Tibial nerve (tissue), 4 donors: ENCODE measurements around the gene ADGRG6. TPM values are rescaled to one million over a fixed set of nuclear protein-coding genes. Genes with fewer than 3 reads are reported as not detected.

Experiments used
- DNase-seq, 2 donors: peaks; one replicate each; pipeline ENCODE4 v3.0.0-alpha.2; 2019; ENCODE audit warnings: low spot score in 2 of 2
- H3K27ac ChIP-seq, 4 donors: fragments of 200-600 bp; sonication (generic) in 3 of 4; one replicate each; pipeline ENCODE4 v1.5.1; 2017 to 2019; ENCODE audit warnings: mild to moderate bottlenecking in 1 of 4
- H3K27me3 ChIP-seq, 2 donors: fragments of 200-600 bp; sonication (generic) in 1 of 2; one replicate each; pipeline versions ENCODE4 v1.5.1 to v1.6.0; 2017 to 2019
- H3K36me3 ChIP-seq, 3 donors: fragments of 200-600 bp; sonication (generic); one replicate each; pipeline ENCODE4 v1.5.1; 2018 to 2019
- H3K4me1 ChIP-seq, 4 donors: fragments of 200-600 bp; sonication (generic) in 3 of 4; one replicate each; pipeline ENCODE4 v1.5.1; 2017 to 2019
- H3K4me3 ChIP-seq, 4 donors: fragments of 200-600 bp; sonication (generic) in 3 of 4; one replicate each; pipeline ENCODE4 v1.5.1; 2017 to 2019; ENCODE audit warnings: mild to moderate bottlenecking in 1 of 4, moderate library complexity in 1 of 4
- H3K9me3 ChIP-seq, 4 donors: fragments of 200-600 bp; sonication (generic) in 3 of 4; one replicate each; pipeline ENCODE4 v1.5.1; 2017 to 2019
- CTCF ChIP-seq, 5 experiments: fragments of 200-600 bp in 3 of 5; fragments of 450-650 bp in 2 of 5; sonication (generic) in 3 of 5; IDR thresholded peaks; one replicate each; pipeline ENCODE4 v1.5.1; 2016 to 2019; ENCODE audit warnings: antibody characterized with exemption in 5 of 5, mild to moderate bottlenecking in 3 of 5, moderate library complexity in 2 of 5
- EP300 ChIP-seq, 2 donors: sonication (generic); formaldehyde crosslinking; IDR thresholded peaks; one replicate each; pipeline ENCODE4 v1.6.1; 2017; ENCODE audit warnings: antibody characterized with exemption in 2 of 2, mild to moderate bottlenecking in 1 of 2
- POLR2A ChIP-seq, 2 donors: fragments of 450-650 bp; IDR thresholded peaks; one replicate each; pipeline ENCODE4 v1.6.1; 2017; ENCODE audit warnings: antibody characterized with exemption in 2 of 2, mild to moderate bottlenecking in 2 of 2, moderate library complexity in 2 of 2
- WGBS, 2 donors: methylation state at CpG; one replicate each; pipeline ENCODE4 v1.1.5; 2018; 5-methylcytosine and 5-hydroxymethylcytosine counted together
- total RNA-seq, 4 donors: library from RNA; depleted of rRNA; stranded (reverse); fragments of >200 nt; gene quantifications; one replicate each; pipeline ENCODE4 v1.1.0, GENCODE V29; 2016

Gene ADGRG6
- total RNA-seq, 4 donors from 2014 or later = 35.4 to 59.9 (median 39.1) TPM

DNA sequence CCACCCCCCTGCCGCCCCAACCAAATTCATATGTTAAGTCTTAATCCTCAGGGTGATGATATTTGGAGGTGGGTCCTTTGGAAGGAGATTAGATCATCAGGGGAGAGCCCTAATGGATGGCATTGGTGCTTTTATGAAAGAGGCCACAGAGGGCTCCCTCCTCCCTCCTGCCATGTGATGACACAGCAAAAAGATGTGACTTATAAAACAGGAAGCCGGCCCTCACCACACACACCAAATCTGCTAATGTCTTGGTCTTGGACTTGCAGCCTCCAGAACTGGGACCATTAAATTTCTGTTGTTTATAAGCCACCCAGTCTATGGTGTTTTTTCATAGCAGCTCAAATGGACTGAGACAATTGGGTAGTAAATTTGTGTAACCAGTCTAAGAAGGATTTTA, 176.3 kb downstream of the ADGRG6 start:
- no peaks in the 10 kb centered on the region for H3K27me3 ChIP-seq
- WGBS, 2 donors = 83 to 95% methylated on average over 2 of the region's 2 CpGs
- H3K4me3 ChIP-seq = no peak overlapping the region
- no peaks in the 10 kb centered on the region for H3K9me3 ChIP-seq
- no peak for DNase-seq
- H3K36me3 ChIP-seq = no peaks in the 10 kb centered on the region
- TF ChIP-seq POLR2A (IDR thresholded peaks at IDR 0.05) (no peak), CTCF (IDR thresholded peaks at IDR 0.05) (no peak), EP300 (IDR thresholded peaks at IDR 0.05) (no peak)
- peaks cover 0 to 10% (median 0%) of the 10 kb centered on the region in 4 donors for H3K4me1 ChIP-seq
- H3K27ac ChIP-seq = no peak overlapping the region

- Histone ChIP-seq H3K4me3 (no peak overlapping the region), H3K27me3 (no peaks in the 10 kb centered on the region), H3K9me3 (no peaks in the 10 kb centered on the region), H3K27ac (no peak overlapping the region), H3K36me3 (no peaks in the 10 kb centered on the region), H3K4me1 (no peaks in the 10 kb centered on the region)
- TF ChIP-seq CTCF (IDR thresholded peaks at IDR 0.05) (no peak), POLR2A (IDR thresholded peaks at IDR 0.05) (no peak), EP300 (IDR thresholded peaks at IDR 0.05) (no peak)
- DNase-seq = no peak
- 74 to 80% methylated on average over 4 of the region's 4 CpGs for WGBS, 2 donors
Measured at GRCh38 chr6:142481466-142481865, 179.7 kb downstream of the ADGRG6 start.

GRCh38 chr6:142482249-142482648, 180.4 kb downstream of the ADGRG6 start:
- WGBS, 2 donors = 56 to 60% methylated on average over 1 of the region's 1 CpG
- Histone ChIP-seq H3K27me3 (no peaks in the 10 kb centered on the region), H3K4me3 (no peak overlapping the region), H3K36me3 (no peaks in the 10 kb centered on the region), H3K9me3 (no peaks in the 10 kb centered on the region), H3K4me1 (no peaks in the 10 kb centered on the region), H3K27ac (no peak overlapping the region)
- no peak for TF ChIP-seq EP300 (IDR thresholded peaks at IDR 0.05)
- no peak for TF ChIP-seq POLR2A (IDR thresholded peaks at IDR 0.05)
- TF ChIP-seq CTCF (IDR thresholded peaks at IDR 0.05) = no peak
- DNase-seq = no peak

DNA sequence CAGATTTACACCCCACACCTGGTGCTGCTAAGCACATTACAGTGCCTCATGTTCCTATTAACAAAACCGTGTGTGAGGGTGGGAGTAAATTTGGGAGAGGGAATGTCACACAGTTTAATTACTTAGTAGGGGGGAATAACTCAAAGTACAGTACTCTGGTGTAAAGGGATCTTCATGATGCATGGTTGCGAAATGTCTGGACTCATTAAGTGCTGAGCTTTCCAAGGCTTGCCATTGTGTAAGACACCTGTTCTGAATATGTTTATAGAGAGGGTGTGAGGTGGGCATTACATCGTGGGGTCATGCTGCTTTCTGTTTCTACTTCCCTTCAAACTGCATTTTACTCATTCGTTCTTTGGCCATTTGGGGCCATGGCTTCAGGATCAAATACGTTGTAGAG, 181.2 kb downstream of the ADGRG6 start:
- 66 to 68% methylated on average over 5 of the region's 5 CpGs for WGBS, 2 donors
- Histone ChIP-seq H3K4me1 (no peaks in the 10 kb centered on the region), H3K36me3 (no peaks in the 10 kb centered on the region), H3K4me3 (no peak overlapping the region), H3K27ac (no peak overlapping the region), H3K9me3 (no peaks in the 10 kb centered on the region), H3K27me3 (no peaks in the 10 kb centered on the region)
- TF ChIP-seq EP300 (IDR thresholded peaks at IDR 0.05) = no peak
- no peak for DNase-seq

DNA sequence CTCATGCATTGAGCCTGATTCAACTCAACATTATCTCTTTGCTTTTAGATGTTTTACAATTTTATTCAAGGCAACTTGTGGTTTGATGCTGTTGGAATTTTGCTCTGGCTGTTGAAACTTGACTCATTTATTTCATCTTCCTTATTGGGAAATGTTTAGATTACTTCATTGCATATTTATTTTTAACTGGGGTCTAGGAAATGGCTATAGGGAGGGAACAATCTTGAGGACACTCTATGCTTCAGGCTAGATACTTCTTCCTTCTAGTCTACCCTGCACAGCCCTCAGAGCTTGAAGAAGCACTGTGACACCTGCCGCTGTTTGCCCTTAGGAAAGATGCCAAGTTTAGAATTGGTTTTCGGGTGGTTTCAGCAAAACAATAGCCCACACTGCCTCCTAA, 183.4 kb downstream of the ADGRG6 start:
- H3K4me3 ChIP-seq = no peak overlapping the region
- no peak for DNase-seq
- no peak overlapping the region for H3K27ac ChIP-seq
- TF ChIP-seq EP300 (IDR thresholded peaks at IDR 0.05) = no peak
- TF ChIP-seq POLR2A (IDR thresholded peaks at IDR 0.05) = no peak
- no peak for TF ChIP-seq CTCF (IDR thresholded peaks at IDR 0.05)
- H3K9me3 ChIP-seq = no peaks in the 10 kb centered on the region
- WGBS, 2 donors = 72 to 81% methylated on average over 2 of the region's 2 CpGs
- H3K36me3 ChIP-seq = no peaks in the 10 kb centered on the region
- no peaks in the 10 kb centered on the region for H3K27me3 ChIP-seq
- H3K4me1 ChIP-seq = no peaks in the 10 kb centered on the region
